H1 (cell line): ENCODE data around the gene NT5C1A. TPM values are rescaled to one million over a fixed set of nuclear protein-coding genes. Genes with fewer than 3 reads are reported as not detected.

ENCODE experiments used
- CTCF ChIA-PET: fragments of 300-600 bp; sonication (Branson Sonifier 250); formaldehyde crosslinking; loops from one replicate; lab custom pipeline; 2021; ENCODE audit not compliant: partially characterized antibody; lab: Charles Lee
- POLR2A ChIA-PET: fragments of 300-600 bp; sonication (Branson Sonifier 250); formaldehyde crosslinking; loops from one replicate; lab custom pipeline; 2021; ENCODE audit warnings: inconsistent platforms; ENCODE audit not compliant: partially characterized antibody; lab: Charles Lee
- DNase-seq, 2 experiments: peaks; one replicate each; pipeline versions ENCODE4 v3.0.0 to v3.0.0-alpha.2; 2010 to 2022; ENCODE audit warnings: low spot score in 2 of 2, low read depth in 1 of 2, mixed read lengths in 1 of 2
- FAIRE-seq: peaks from 2 replicates; lab custom pipeline; 2011; peaks lifted over from hg19 to GRCh38; lab: Jason Lieb, UNC
- H2AFZ ChIP-seq: 2 replicates; pipeline ENCODE4 v1.8.1; 2012; ENCODE audit warnings: low read length, inconsistent platforms
- H2AK5ac ChIP-seq: 2 replicates; pipeline ENCODE4 v1.6.1; 2013; ENCODE audit warnings: low read depth, low read length
- H2BK120ac ChIP-seq: replicated peaks from 2 replicates; pipeline ENCODE3; 2013; ENCODE audit warnings: low read depth, low read length, inconsistent platforms
- H2BK12ac ChIP-seq: 2 replicates; pipeline ENCODE4 v1.6.1; 2013; ENCODE audit warnings: low read depth, low read length
- H2BK15ac ChIP-seq: 2 replicates; pipeline ENCODE4 v1.6.1; 2013; ENCODE audit warnings: low read length
- H2BK20ac ChIP-seq: 2 replicates; pipeline ENCODE4 v1.6.1; 2013; ENCODE audit warnings: low read length
- H2BK5ac ChIP-seq: 2 replicates; pipeline ENCODE4 v1.6.1; 2013; ENCODE audit warnings: low read depth, low read length
- H3K14ac ChIP-seq: 2 replicates; pipeline ENCODE4 v1.6.1; 2013; ENCODE audit warnings: inconsistent platforms; ENCODE audit not compliant: insufficient read length
- H3K18ac ChIP-seq: 2 replicates; pipeline ENCODE4 v1.6.1; 2013; ENCODE audit warnings: low read length; ENCODE audit errors: extremely low read depth
- H3K23ac ChIP-seq: 2 replicates; pipeline ENCODE4 v1.6.1; 2013; ENCODE audit warnings: inconsistent platforms; ENCODE audit not compliant: insufficient read length
- H3K23me2 ChIP-seq: 2 replicates; pipeline ENCODE4 v1.6.1; 2013; ENCODE audit warnings: low read depth, low read length
- H3K27ac ChIP-seq: 2 replicates; pipeline ENCODE4 v1.6.1; 2011; ENCODE audit warnings: low read depth, low read length, inconsistent platforms
- H3K27me3 ChIP-seq, 4 experiments: replicated peaks in 1 of 4; 1 replicate in 1 of 4; 2 replicates in 3 of 4; pipeline versions ENCODE4 v1.6.1 to v1.8.1; 2011 to 2013; ENCODE audit warnings: low read length in 3 of 4, mild to moderate bottlenecking in 3 of 4, inconsistent platforms in 2 of 4, mixed read lengths in 2 of 4, moderate library complexity in 1 of 4; ENCODE audit not compliant: control insufficient read depth in 3 of 4, insufficient read depth in 3 of 4; ENCODE audit errors: extremely low read depth in 1 of 4
- H3K36me3 ChIP-seq, 4 experiments: 2 replicates each; pipeline versions ENCODE4 v1.6.1 to v1.8.1; 2011 to 2013; ENCODE audit warnings: mild to moderate bottlenecking in 4 of 4, low read length in 3 of 4, moderate library complexity in 2 of 4, control low read depth in 1 of 4, inconsistent platforms in 1 of 4; ENCODE audit not compliant: insufficient read depth in 4 of 4, control insufficient read depth in 2 of 4
- H3K4ac ChIP-seq: replicated peaks from 2 replicates; pipeline ENCODE3; 2013; ENCODE audit warnings: low read length, low read depth, mixed read lengths, inconsistent platforms; ENCODE audit not compliant: insufficient read length
- H3K4me1 ChIP-seq, 4 experiments: replicated peaks in 1 of 4; 1 replicate in 1 of 4; 2 replicates in 3 of 4; pipeline versions ENCODE4 v1.6.1 to v1.8.1; 2011 to 2013; ENCODE audit warnings: low read length in 3 of 4, inconsistent platforms in 2 of 4, mixed read lengths in 1 of 4; ENCODE audit not compliant: insufficient read depth in 4 of 4, control insufficient read depth in 3 of 4
- H3K4me2 ChIP-seq, 2 experiments: 2 replicates each; pipeline versions ENCODE4 v1.6.1 to v1.8.1; 2011 to 2013; ENCODE audit warnings: low read depth in 2 of 2, low read length in 2 of 2, control low read depth in 1 of 2, inconsistent platforms in 1 of 2, mild to moderate bottlenecking in 1 of 2; ENCODE audit not compliant: insufficient read depth in 1 of 2
- H3K4me3 ChIP-seq, 4 experiments: fragments of 200-600, 300-600 bp in 1 of 4; sonication (generic), shearing (Covaris generic), sonication (Bioruptor Twin) in 1 of 4; 2 replicates each; pipeline versions ENCODE4 v1.5.1 to v1.8.1; 2011 to 2016; ENCODE audit warnings: low read length in 4 of 4, low read depth in 3 of 4, control low read depth in 2 of 4, inconsistent platforms in 2 of 4, mild to moderate bottlenecking in 2 of 4, mixed read lengths in 1 of 4, moderate library complexity in 1 of 4; ENCODE audit not compliant: insufficient read depth in 2 of 4; ENCODE audit errors: extremely low read depth in 1 of 4
- H3K56ac ChIP-seq: replicated peaks from 2 replicates; pipeline ENCODE3; 2013; ENCODE audit warnings: low read depth, mild to moderate bottlenecking, mixed read lengths, low read length, inconsistent platforms; ENCODE audit not compliant: insufficient read length
- H3K79me1 ChIP-seq: 2 replicates; pipeline ENCODE4 v1.6.1; 2013; ENCODE audit warnings: low read depth, low read length, control low read depth
- H3K79me2 ChIP-seq, 2 experiments: 2 replicates each; pipeline versions ENCODE4 v1.6.1 to v1.8.1; 2012 to 2013; ENCODE audit warnings: low read length in 2 of 2, mild to moderate bottlenecking in 2 of 2, inconsistent platforms in 1 of 2; ENCODE audit not compliant: insufficient read depth in 2 of 2, control insufficient read depth in 1 of 2
- H3K9ac ChIP-seq, 4 experiments: replicated peaks in 1 of 4; 1 replicate in 1 of 4; 2 replicates in 3 of 4; pipeline versions ENCODE4 v1.6.1 to v1.8.1; 2011 to 2013; ENCODE audit warnings: low read depth in 3 of 4, low read length in 3 of 4, control low read depth in 2 of 4, mild to moderate bottlenecking in 2 of 4, moderate library complexity in 2 of 4, inconsistent platforms in 1 of 4; ENCODE audit errors: extremely low read depth in 1 of 4
- H3K9me3 ChIP-seq, 2 experiments: 2 replicates each; pipeline versions ENCODE4 v1.6.1 to v1.8.1; 2012 to 2013; ENCODE audit warnings: mild to moderate bottlenecking in 2 of 2, moderate library complexity in 2 of 2, control low read depth in 1 of 2, inconsistent platforms in 1 of 2, low read depth in 1 of 2, low read length in 1 of 2, mixed read lengths in 1 of 2; ENCODE audit not compliant: insufficient read depth in 2 of 2
- H4K20me1 ChIP-seq, 2 experiments: replicated peaks in 1 of 2; 2 replicates each; pipeline versions ENCODE3 to v1.8.1; 2011 to 2013; ENCODE audit warnings: inconsistent platforms in 2 of 2, low read length in 2 of 2, mild to moderate bottlenecking in 1 of 2; ENCODE audit not compliant: insufficient read depth in 2 of 2, control insufficient read depth in 1 of 2
- H4K5ac ChIP-seq: 2 replicates; pipeline ENCODE4 v1.6.1; 2013; ENCODE audit warnings: low read length, low read depth, mixed read lengths, inconsistent platforms; ENCODE audit not compliant: insufficient read length
- H4K8ac ChIP-seq: 2 replicates; pipeline ENCODE4 v1.8.0; 2013; ENCODE audit warnings: mild to moderate bottlenecking, moderate library complexity, low read length, inconsistent platforms; ENCODE audit not compliant: insufficient read depth; ENCODE audit errors: extremely low read depth
- H4K91ac ChIP-seq: replicated peaks from 2 replicates; pipeline ENCODE3; 2013; ENCODE audit warnings: low read length, mixed read lengths, inconsistent platforms; ENCODE audit not compliant: insufficient read length
- ASH2L ChIP-seq: fragments of 200-600, 300-600 bp; sonication (generic); IDR thresholded peaks from one replicate; pipeline ENCODE4 v1.7.1; 2017; ENCODE audit warnings: low read length
- ATF2 ChIP-seq: IDR thresholded peaks from 2 replicates; pipeline ENCODE4 v1.6.1; 2012; ENCODE audit warnings: low read length, inconsistent platforms
- BRCA1 ChIP-seq: IDR thresholded peaks from 2 replicates; pipeline ENCODE4 v1.6.1; 2012; ENCODE audit warnings: low read depth, low read length, improper control_type of control experiment
- CBX5 ChIP-seq: fragments of 300-800, 300-1000 bp; sonication (generic); IDR thresholded peaks from 2 replicates; pipeline ENCODE4 v1.7.1; 2016; ENCODE audit warnings: antibody characterized with exemption, low read length, low read depth
- E2F6 ChIP-seq: IDR thresholded peaks from 2 replicates; pipeline ENCODE4 v1.6.1; 2012; ENCODE audit warnings: inconsistent platforms
- EGR1 ChIP-seq: IDR thresholded peaks from 2 replicates; pipeline ENCODE4 v1.6.1; 2011; ENCODE audit warnings: low read depth, low read length, borderline replicate concordance
- GTF2F1 ChIP-seq: IDR thresholded peaks from 2 replicates; pipeline ENCODE4 v1.6.1; 2012; ENCODE audit warnings: low read depth, low read length, improper control_type of control experiment, borderline replicate concordance
- HDAC6 ChIP-seq: IDR thresholded peaks from one replicate; pipeline ENCODE4 v1.7.1; 2012; ENCODE audit warnings: low read depth, mild to moderate bottlenecking, inconsistent platforms, low read length, moderate library complexity
- POU5F1 ChIP-seq: IDR thresholded peaks from 2 replicates; pipeline ENCODE4 v1.6.1; 2011; ENCODE audit warnings: low read depth, mild to moderate bottlenecking, low read length, moderate library complexity
- SIX5 ChIP-seq: IDR thresholded peaks from 2 replicates; pipeline ENCODE4 v1.6.1; 2011; ENCODE audit warnings: mild to moderate bottlenecking, low read depth, low read length
- SP1 ChIP-seq: IDR thresholded peaks from 2 replicates; pipeline ENCODE4 v1.6.1; 2011; ENCODE audit warnings: low read depth, low read length
- TCF12 ChIP-seq: IDR thresholded peaks from 2 replicates; pipeline ENCODE4 v1.6.1; 2011; ENCODE audit warnings: low read depth, mild to moderate bottlenecking, low read length
- WGBS, 2 experiments: shearing (Covaris generic) in 1 of 2; methylation state at CpG; one replicate each; pipeline versions ENCODE4 v1.1.6 to v1.1.7; 2013 to 2015; ENCODE audit warnings: low lambda C conversion rate in 2 of 2, mixed read lengths in 2 of 2, inconsistent platforms in 1 of 2, low coverage in 1 of 2, missing lambda C conversion rate in 1 of 2; ENCODE audit not compliant: insufficient replicate concordance in 2 of 2, insufficient coverage in 1 of 2, insufficient read length in 1 of 2; ENCODE audit errors: extremely low coverage in 1 of 2, missing lambda C conversion rate in 1 of 2; 5-methylcytosine and 5-hydroxymethylcytosine counted together
- polyA plus RNA-seq, 7 experiments: library from polyadenylated mRNA; depleted of rRNA in 3 of 7; stranded (reverse) in 5 of 7; unstranded in 2 of 7; fragments of >200 nt in 5 of 7; fragments of 200-250 nt in 2 of 7; gene quantifications; 1 replicate in 5 of 7; 2 replicates in 1 of 7; 4 replicates in 1 of 7; pipeline versions ENCODE4 v1.2.1 to v1.2.3, GENCODE V29; 2011 to 2013; ENCODE audit warnings: missing spikeins in 2 of 7, mixed read lengths in 2 of 7
- total RNA-seq: library from RNA; stranded (reverse); fragmentation: NEBNext Ultra II Directional; extraction: Animal tissue kit (Norgen Biotek cat#: 25700); gene quantifications from 2 replicates; pipeline ENCODE4 v1.2.1, GENCODE V29; 2021

Gene NT5C1A
- total and polyA plus RNA-seq, 2 of the 8 experiments (the other 6 are each of a cell fraction or from before 2014, with no cell fraction given), result not detected

- no peak overlapping the region for H3K14ac ChIP-seq
- no peak overlapping the region for H2AK5ac ChIP-seq
- H3K79me1 ChIP-seq, result no peaks in the 10 kb centered on the region
- H3K56ac ChIP-seq, result no peak overlapping the region
- peak overlapping the region in 2 of 4 experiments; percentile 15 to 45; a peak in 2 of 7 replicates for H3K9ac ChIP-seq
- WGBS, 2 experiments, result 17% methylated on average over 12 of the region's 12 CpGs; no CpG with 5 or more reads in 1 of the 2 experiments
- no peak overlapping the region for H2BK120ac ChIP-seq
- peak overlapping the region; percentile 87 for H4K91ac ChIP-seq
- H2AFZ ChIP-seq, result no peak overlapping the region
- H2BK20ac ChIP-seq, result peak overlapping the region; percentile 76
- ChIA-PET CTCF (interaction anchor here (0.6 to 4.9 kb wide), 28 partner anchors 10 to 246 kb away, joined by 3 to 57 read pairs (median 4); partner anchors contain the start of genes NT5C1A and PPIE), POLR2A (interaction anchor here (0.7 to 4.0 kb wide), 11 partner anchors 10 to 124 kb away, joined by 3 to 32 read pairs (median 5); partner anchors contain the start of genes HEYL, HPCAL4 and PABPC4)
- H3K79me2 ChIP-seq, result no peaks in the 10 kb centered on the region
- H3K23me2 ChIP-seq, result no peaks in the 10 kb centered on the region; the same call in 1 of the 2 replicates
- no peak overlapping the region for H2BK15ac ChIP-seq
- no peaks in the 10 kb centered on the region for H3K9me3 ChIP-seq
- no peak overlapping the region for H3K27ac ChIP-seq
- no peaks in the 10 kb centered on the region for H3K36me3 ChIP-seq
- no peak overlapping the region for H3K23ac ChIP-seq
- peak overlapping the region; percentile 46 to 66 for H3K4me2 ChIP-seq
- peak overlapping the region; percentile 3 to 48 (median 22); a peak in 5 of 8 replicates for H3K4me3 ChIP-seq
- H4K5ac ChIP-seq, result no peak overlapping the region
- H3K18ac ChIP-seq, result peak overlapping the region; percentile 15; the same call in 1 of the 2 replicates
- H2BK12ac ChIP-seq, result peak overlapping the region; percentile 45
- H3K4me1 ChIP-seq, result peaks cover 0 to 17% (median 9%) of the 10 kb centered on the region in 4 experiments; a peak in 5 of 7 replicates
- H2BK5ac ChIP-seq, result 0 out of 2 replicates have a peak overlapping the region, but pooled peaks have one; percentile 9
- peak overlapping the region; percentile 82 for H4K8ac ChIP-seq
- H4K20me1 ChIP-seq, result no peaks in the 10 kb centered on the region
- H3K27me3 ChIP-seq, result peaks cover 29 to 93% (median 65%) of the 10 kb centered on the region in 4 experiments
- peak overlapping the region; percentile 35 for H3K4ac ChIP-seq
- DNase-seq, result no peak
- FAIRE-seq, result no peak
- TF ChIP-seq POU5F1 (no peak), ASH2L (peak; percentile 50), SIX5 (no peak), SP1 (no peak), CBX5 (no peak), E2F6 (no peak), TCF12 (no peak), HDAC6 (no peak), GTF2F1 (no peak), EGR1 (no peak), ATF2 (no peak), BRCA1 (no peak)
Measured at GRCh38 chr1:39701049-39701439, 29.1 kb upstream of the NT5C1A start.
